ENCODE results near the gene SCMH1. TPM values are rescaled to one million over a fixed set of nuclear protein-coding genes. Genes with fewer than 3 reads are reported as not detected.

Gene SCMH1
- total RNA-seq, 1 experiment from 2014 or later = 28.0 TPM

DNA sequence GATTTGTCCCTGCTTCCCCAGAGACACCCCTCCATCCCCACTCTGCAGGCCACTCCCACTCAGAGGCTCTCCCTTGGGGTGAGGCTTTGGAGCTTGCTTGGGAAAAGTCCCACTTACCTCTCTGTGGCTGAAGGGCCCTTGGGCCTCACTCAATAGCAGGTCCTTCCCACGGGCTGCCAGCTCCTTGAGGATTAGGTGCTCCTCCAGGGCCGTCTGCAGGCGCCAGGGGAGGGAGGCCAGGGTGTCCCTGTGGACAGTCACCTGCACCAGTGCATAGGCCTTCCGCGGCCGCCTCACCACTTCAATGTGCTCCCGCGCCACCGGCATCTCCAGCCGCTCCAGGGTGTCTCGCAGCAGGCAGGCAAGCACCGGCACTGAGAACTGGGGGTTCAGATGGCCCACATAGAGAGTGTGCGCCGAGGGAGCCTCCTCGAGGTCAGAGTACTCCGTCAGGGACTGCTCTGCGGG lies 222.0 kb downstream of the SCMH1 start:
- Histone ChIP-seq H2AFZ (ENCODE audit: low read depth, low read length, poor library complexity, severe bottlenecking) (no peak overlapping the region), H3K27me3 (ENCODE audit: insufficient read depth, low read length) (no peaks in the 10 kb centered on the region), H3K36me3 (ENCODE audit: control insufficient read depth in 1 of 2, insufficient read depth in 2 of 2, low read length in 2 of 2) (peaks cover 5 to 23% of the 10 kb centered on the region in 2 experiments; a peak in 3 of 4 replicates), H3K27ac (ENCODE audit: low read depth, low read length) (no peak overlapping the region), H3K4me3 (replicated peaks in 1 of 2; ENCODE audit: low read depth in 1 of 2, low read length in 2 of 2) (no peak overlapping the region), H3K9ac (ENCODE audit: low read length) (no peak overlapping the region), H4K20me1 (ENCODE audit: insufficient read depth) (no peaks in the 10 kb centered on the region), H3K4me1 (ENCODE audit: control insufficient read depth in 1 of 2, insufficient read depth in 2 of 2, low read length in 2 of 2) (no peaks in the 10 kb centered on the region), H3K79me2 (ENCODE audit: insufficient read depth, low read length) (no peaks in the 10 kb centered on the region), H3K9me2 (ENCODE audit: insufficient read depth) (no peaks in the 10 kb centered on the region), H3K9me3 (ENCODE audit: control insufficient read depth in 1 of 2, insufficient read depth in 1 of 2, low read depth in 1 of 2, low read length in 2 of 2) (no peaks in the 10 kb centered on the region), H3K4me2 (ENCODE audit: low read length) (no peak overlapping the region)
- ChIA-PET POLR2A (no interaction called here), RAD21 (ENCODE audit: low non-redundant PET in 1 of 2, low total read pairs in 2 of 2, uncharacterized antibody in 2 of 2, unreplicated experiment in 2 of 2) (no interaction called here), CTCF (no interaction called here)
- TF ChIP-seq FOSL1 (IDR thresholded peaks at IDR 0.05; ENCODE audit: low read depth) (no peak), TCF7L2 (IDR thresholded peaks at IDR 0.05; ENCODE audit: borderline replicate concordance, extremely low read depth, insufficient read depth, insufficient read length) (no peak), POLR2AphosphoS5 (IDR thresholded peaks at IDR 0.05; ENCODE audit: low read depth, low read length) (no peak), JUND (IDR thresholded peaks at IDR 0.05) (no peak), ZNF274 (IDR thresholded peaks at IDR 0.05; ENCODE audit: low read depth, low read length) (no peak), CEBPB (IDR thresholded peaks at IDR 0.05; ENCODE audit: low read depth) (no peak), ZFX (IDR thresholded peaks at IDR 0.05) (no peak), SIN3A (IDR thresholded peaks at IDR 0.05; ENCODE audit: low read depth) (no peak), YY1 (IDR thresholded peaks at IDR 0.05; ENCODE audit: extremely low read depth, insufficient replicate concordance, low read depth, low read length) (no peak), CBX3 (IDR thresholded peaks at IDR 0.05; ENCODE audit: low read depth) (no peak), RAD21 (IDR thresholded peaks at IDR 0.05; ENCODE audit: low read depth) (no peak), ELF1 (IDR thresholded peaks at IDR 0.05; ENCODE audit: borderline replicate concordance, low read depth) (no peak)
- TF ChIP-seq, protein P1, sequence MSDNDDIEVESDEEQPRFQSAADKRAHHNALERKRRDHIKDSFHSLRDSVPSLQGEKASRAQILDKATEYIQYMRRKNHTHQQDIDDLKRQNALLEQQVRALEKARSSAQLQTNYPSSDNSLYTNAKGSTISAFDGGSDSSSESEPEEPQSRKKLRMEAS (IDR thresholded peaks at IDR 0.05) = no peak
- TF ChIP-seq, protein P2, sequence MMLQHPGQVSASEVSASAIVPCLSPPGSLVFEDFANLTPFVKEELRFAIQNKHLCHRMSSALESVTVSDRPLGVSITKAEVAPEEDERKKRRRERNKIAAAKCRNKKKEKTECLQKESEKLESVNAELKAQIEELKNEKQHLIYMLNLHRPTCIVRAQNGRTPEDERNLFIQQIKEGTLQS (IDR thresholded peaks at IDR 0.05) = no peak
- no TSS peak for BruUV-seq (replicated peaks)
- intact Hi-C loops (cut with micrococcal nuclease) = no loop called here
- ATAC-seq = no peak
- no peak for DNase-seq (ENCODE audit: low read depth, low spot score)
